Progenitor cell of endocrine pancreas (in vitro differentiated cells): ENCODE measurements around the gene WDR77. TPM values are rescaled to one million over a fixed set of nuclear protein-coding genes. Genes with fewer than 3 reads are reported as not detected.

Experiments used
- DNase-seq: peaks from one replicate; pipeline ENCODE4 v3.0.0; 2021; ENCODE audit warnings: low spot score; ENCODE audit not compliant: unreplicated experiment
- H3K27ac Mint-ChIP-seq: 2 replicates; pipeline ENCODE4 v1.8.0; 2021; ENCODE audit warnings: mild to moderate bottlenecking, moderate library complexity, mixed read lengths
- H3K27me3 Mint-ChIP-seq: 2 replicates; pipeline ENCODE4 v1.8.0; 2021; ENCODE audit warnings: mixed read lengths
- H3K36me3 Mint-ChIP-seq: 2 replicates; pipeline ENCODE4 v1.8.0; 2022; ENCODE audit warnings: mixed read lengths; ENCODE audit not compliant: insufficient read depth
- H3K4me1 Mint-ChIP-seq: 2 replicates; pipeline ENCODE4 v1.8.0; 2021; ENCODE audit warnings: low read depth, mixed read lengths
- H3K4me3 Mint-ChIP-seq: 2 replicates; pipeline ENCODE4 v1.8.0; 2021; ENCODE audit warnings: low read depth, mild to moderate bottlenecking, moderate library complexity, mixed read lengths
- H3K9me3 Mint-ChIP-seq: 2 replicates; pipeline ENCODE4 v1.8.0; 2021; ENCODE audit warnings: low read depth, mixed read lengths
- CTCF ChIP-seq: fragments of 200-600 bp; sonication (generic); IDR thresholded peaks from one replicate; pipeline ENCODE4 v1.5.0; 2021; ENCODE audit warnings: antibody characterized with exemption, mild to moderate bottlenecking; ENCODE audit not compliant: unreplicated experiment
- long read RNA-seq: library from polyadenylated mRNA; unstranded; transcript quantifications from one replicate; pipeline ENCODE4 v2.0.0, GENCODE V29; 2020
- total RNA-seq: library from RNA; stranded (reverse); gene quantifications from 2 replicates; pipeline ENCODE4 v1.2.1, GENCODE V29; 2021

WDR77 gene
- total RNA-seq, result 91.2 and 93.6 TPM in 2 replicates
- long read RNA-seq, transcript WDR77-201 (10 exons, 2,576 nt), result major isoform, 366 of 445 reads
- long read RNA-seq, partial matches to known transcripts, result 56 of 445 reads
- long read RNA-seq, other reads (novel, unspliced or antisense), result 23 of 445 reads

- Mint-ChIP-seq H3K9me3 (no peaks in the 10 kb centered on the region), H3K4me3 (peak within 1 kb of the TSS; percentile 97), H3K36me3 (peaks cover 19% of the 10 kb centered on the region), H3K4me1 (peaks cover 39% of the 10 kb centered on the region), H3K27me3 (no peaks in the 10 kb centered on the region), H3K27ac (peak within 1 kb of the TSS; percentile 99)
- peak; percentile 21 for TF ChIP-seq CTCF
- peak; percentile 83 for DNase-seq
Observed at GRCh38 chr1:111448918-111449702, at the start of gene WDR77, which contains the start of gene ATP5PB. TSS of gene WDR77 (minus strand) at chr1:111449256. CDS start at chr1:111449169, 87 bp downstream. TSS of gene ATP5PB (plus strand) at chr1:111449464. CDS start at chr1:111449542, 78 bp downstream.

GRCh38 chr1:111497592-111497991 is 48.5 kb upstream of the WDR77 start:
- no peak overlapping the region for H3K4me3 Mint-ChIP-seq
- H3K4me1 Mint-ChIP-seq, result peaks cover 11% of the 10 kb centered on the region
- no peak overlapping the region for H3K27ac Mint-ChIP-seq
- no peaks in the 10 kb centered on the region for H3K36me3 Mint-ChIP-seq
- H3K27me3 Mint-ChIP-seq, result no peaks in the 10 kb centered on the region
- DNase-seq, result no peak
- TF ChIP-seq CTCF, result no peak
- peaks cover 10% of the 10 kb centered on the region for H3K9me3 Mint-ChIP-seq

- H3K4me3 Mint-ChIP-seq, result no peak overlapping the region
- H3K27ac Mint-ChIP-seq, result no peak overlapping the region
- peaks cover 11% of the 10 kb centered on the region for H3K4me1 Mint-ChIP-seq
- no peak for TF ChIP-seq CTCF
- no peak for DNase-seq
- H3K27me3 Mint-ChIP-seq, result no peaks in the 10 kb centered on the region
- peaks cover 10% of the 10 kb centered on the region for H3K9me3 Mint-ChIP-seq
- no peaks in the 10 kb centered on the region for H3K36me3 Mint-ChIP-seq
Observed at GRCh38 chr1:111496398-111496797, 47.3 kb upstream of the WDR77 start.

GRCh38 chr1:111491070-111491469 is 42.0 kb upstream of the WDR77 start:
- Mint-ChIP-seq H3K4me1 (peaks cover 11% of the 10 kb centered on the region), H3K4me3 (no peak overlapping the region), H3K27ac (no peak overlapping the region), H3K27me3 (peaks cover 3% of the 10 kb centered on the region), H3K9me3 (peaks cover 7% of the 10 kb centered on the region), H3K36me3 (no peaks in the 10 kb centered on the region)
- no peak for TF ChIP-seq CTCF
- DNase-seq, result no peak

- no peak overlapping the region for H3K4me3 Mint-ChIP-seq
- peaks cover 4% of the 10 kb centered on the region for H3K9me3 Mint-ChIP-seq
- no peak for DNase-seq
- no peak for TF ChIP-seq CTCF
- peaks cover 3% of the 10 kb centered on the region for H3K27me3 Mint-ChIP-seq
- no peaks in the 10 kb centered on the region for H3K36me3 Mint-ChIP-seq
- H3K4me1 Mint-ChIP-seq, result peaks cover 11% of the 10 kb centered on the region
- no peak overlapping the region for H3K27ac Mint-ChIP-seq
Observed at GRCh38 chr1:111490220-111490619, 41.2 kb upstream of the WDR77 start.
